Testis (tissue), 3 donors: ENCODE data around the gene ADGRD1. TPM values are rescaled to one million over a fixed set of nuclear protein-coding genes. Genes with fewer than 3 reads are reported as not detected.

Source experiments
- DNase-seq: peaks from one replicate; pipeline ENCODE4 v3.0.0-alpha.2; 2019
- H3K27ac ChIP-seq, 2 donors: fragments of 200-600 bp; sonication (generic); one replicate each; pipeline ENCODE4 v1.5.1; 2019
- H3K27me3 ChIP-seq: fragments of 200-600 bp; sonication (generic); one replicate; pipeline ENCODE4 v1.5.1; 2019
- H3K36me3 ChIP-seq: fragments of 200-600 bp; sonication (generic); one replicate; pipeline ENCODE4 v1.5.1; 2017; ENCODE audit warnings: low read depth; ENCODE audit errors: missing control alignments
- H3K4me1 ChIP-seq: fragments of 200-600 bp; sonication (generic); one replicate; pipeline ENCODE4 v1.5.1; 2019
- H3K4me3 ChIP-seq, 2 donors: fragments of 200-600 bp; sonication (generic); one replicate each; pipeline ENCODE4 v1.5.1; 2017 to 2019
- H3K9me3 ChIP-seq: fragments of 200-600 bp; sonication (generic); one replicate; pipeline ENCODE4 v1.5.1; 2017
- POLR2A ChIP-seq: fragments of 450-650 bp; IDR thresholded peaks from one replicate; pipeline ENCODE4 v1.6.1; 2017; ENCODE audit warnings: antibody characterized with exemption, mild to moderate bottlenecking, moderate library complexity
- WGBS, 2 donors: methylation state at CpG; one replicate each; pipeline ENCODE4 v1.1.5; 2018; 5-methylcytosine and 5-hydroxymethylcytosine counted together
- intact Hi-C: fragments of 100-400 bp; cut with DNase I; formaldehyde crosslinking; loops from one replicate; pipeline ENCODE4 v1.15.1; 2023; ENCODE audit warnings: low total_unique reads
- polyA plus RNA-seq: library from polyadenylated mRNA; stranded (reverse); fragments of 350-450 nt; fragmentation: Illumina TruSeq; extraction: RNeasy Lipid Tissue Mini Kit (QIAGEN cat#74804); gene quantifications from one replicate; pipeline ENCODE4 v1.2.3, GENCODE V29; 2014; ENCODE audit warnings: low read depth, low replicate concordance; ENCODE audit not compliant: insufficient read depth
- total RNA-seq, 2 donors: library from RNA; depleted of rRNA; stranded (reverse); fragments of >200 nt; gene quantifications; one replicate each; pipeline ENCODE4 v1.2.3, GENCODE V29; 2016
- TF ChIP-seq, protein P1 (sequence below), 3 experiments: fragments of 450-650 bp in 2 of 3; fragments of 200-600 bp in 1 of 3; sonication (generic) in 1 of 3; IDR thresholded peaks; one replicate each; pipeline ENCODE4 v1.5.1; 2016 to 2019; ENCODE audit warnings: antibody characterized with exemption in 3 of 3, mild to moderate bottlenecking in 2 of 3, moderate library complexity in 1 of 3

ADGRD1 gene
- total and polyA plus RNA-seq, 3 donors from 2014 or later: 27.2 to 43.2 (median 42.8) TPM

DNA sequence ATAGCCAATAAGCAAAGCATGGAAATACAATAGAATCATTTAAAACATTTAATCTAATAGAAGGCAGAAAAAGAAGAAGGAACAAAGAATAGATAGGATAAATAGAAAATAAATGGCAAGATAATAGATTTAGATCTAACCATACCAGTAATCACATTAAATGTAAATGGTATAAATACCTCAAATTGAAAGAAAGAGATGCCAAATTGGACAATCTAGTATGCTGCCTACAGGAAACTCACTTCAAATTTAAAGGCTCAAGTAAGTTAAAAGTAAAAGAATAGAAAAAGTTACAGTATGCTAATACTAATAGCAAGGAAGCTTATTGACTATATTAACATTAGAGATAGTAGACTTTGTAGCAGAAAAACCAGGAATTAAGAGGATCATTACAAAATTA, 41.8 kb upstream of the ADGRD1 start:
- Histone ChIP-seq H3K27ac (no peak overlapping the region), H3K36me3 (no peaks in the 10 kb centered on the region), H3K9me3 (no peaks in the 10 kb centered on the region), H3K4me1 (no peaks in the 10 kb centered on the region), H3K27me3 (no peaks in the 10 kb centered on the region), H3K4me3 (no peak overlapping the region)
- intact Hi-C loops: loop anchor here (10.0 kb wide), 1 partner anchor 203 kb away; no protein-coding TSS in a partner anchor
- no peak for DNase-seq
- TF ChIP-seq, protein P1, sequence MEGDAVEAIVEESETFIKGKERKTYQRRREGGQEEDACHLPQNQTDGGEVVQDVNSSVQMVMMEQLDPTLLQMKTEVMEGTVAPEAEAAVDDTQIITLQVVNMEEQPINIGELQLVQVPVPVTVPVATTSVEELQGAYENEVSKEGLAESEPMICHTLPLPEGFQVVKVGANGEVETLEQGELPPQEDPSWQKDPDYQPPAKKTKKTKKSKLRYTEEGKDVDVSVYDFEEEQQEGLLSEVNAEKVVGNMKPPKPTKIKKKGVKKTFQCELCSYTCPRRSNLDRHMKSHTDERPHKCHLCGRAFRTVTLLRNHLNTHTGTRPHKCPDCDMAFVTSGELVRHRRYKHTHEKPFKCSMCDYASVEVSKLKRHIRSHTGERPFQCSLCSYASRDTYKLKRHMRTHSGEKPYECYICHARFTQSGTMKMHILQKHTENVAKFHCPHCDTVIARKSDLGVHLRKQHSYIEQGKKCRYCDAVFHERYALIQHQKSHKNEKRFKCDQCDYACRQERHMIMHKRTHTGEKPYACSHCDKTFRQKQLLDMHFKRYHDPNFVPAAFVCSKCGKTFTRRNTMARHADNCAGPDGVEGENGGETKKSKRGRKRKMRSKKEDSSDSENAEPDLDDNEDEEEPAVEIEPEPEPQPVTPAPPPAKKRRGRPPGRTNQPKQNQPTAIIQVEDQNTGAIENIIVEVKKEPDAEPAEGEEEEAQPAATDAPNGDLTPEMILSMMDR (IDR thresholded peaks at IDR 0.05): no peak
- no peak for TF ChIP-seq POLR2A

DNA sequence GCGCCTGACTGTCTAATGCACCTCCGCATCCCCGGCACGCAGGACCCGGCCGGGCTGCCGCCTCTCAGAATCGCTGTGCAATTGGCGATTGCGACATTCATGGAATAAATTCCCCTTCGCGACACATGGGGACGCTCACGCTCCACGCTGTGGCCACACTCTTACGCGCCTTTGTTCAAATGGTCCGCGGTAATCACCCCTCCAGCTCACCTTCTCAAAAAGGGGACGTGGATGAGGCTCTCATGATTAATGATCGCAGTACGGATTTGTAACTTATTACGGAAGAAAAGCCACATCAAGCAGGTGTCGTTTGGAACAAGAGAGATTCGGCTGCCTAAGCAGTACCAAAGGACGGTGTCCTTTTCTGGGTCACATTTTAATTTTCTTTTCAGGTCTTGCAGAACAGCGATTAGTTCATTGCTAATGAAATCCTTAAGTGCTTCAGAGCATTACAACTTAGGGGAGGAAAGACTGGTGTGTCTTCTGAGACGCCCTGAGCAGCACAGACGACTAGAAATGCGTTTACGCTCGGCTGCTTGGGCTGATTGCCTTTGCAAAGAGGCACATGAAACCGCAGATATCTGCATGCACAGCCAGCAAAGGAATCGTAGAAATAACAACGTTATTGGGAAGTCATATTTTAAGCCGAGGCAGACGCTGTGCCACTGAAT, 37.3 kb upstream of the ADGRD1 start:
- WGBS, 2 donors: 4 to 10% methylated on average over 36 of the region's 37 CpGs
- Histone ChIP-seq H3K27ac (no peak overlapping the region), H3K9me3 (no peaks in the 10 kb centered on the region), H3K36me3 (no peaks in the 10 kb centered on the region), H3K4me1 (no peaks in the 10 kb centered on the region), H3K4me3 (no peak overlapping the region), H3K27me3 (no peaks in the 10 kb centered on the region)
- peak; percentile 70 for DNase-seq
- intact Hi-C loops: loop anchor here (10.0 kb wide), 1 partner anchor 198 kb away; no protein-coding TSS in a partner anchor
- TF ChIP-seq POLR2A: no peak
- TF ChIP-seq, protein P1 (IDR thresholded peaks at IDR 0.05): peak; percentile 82 to 96 (median 93)

DNA sequence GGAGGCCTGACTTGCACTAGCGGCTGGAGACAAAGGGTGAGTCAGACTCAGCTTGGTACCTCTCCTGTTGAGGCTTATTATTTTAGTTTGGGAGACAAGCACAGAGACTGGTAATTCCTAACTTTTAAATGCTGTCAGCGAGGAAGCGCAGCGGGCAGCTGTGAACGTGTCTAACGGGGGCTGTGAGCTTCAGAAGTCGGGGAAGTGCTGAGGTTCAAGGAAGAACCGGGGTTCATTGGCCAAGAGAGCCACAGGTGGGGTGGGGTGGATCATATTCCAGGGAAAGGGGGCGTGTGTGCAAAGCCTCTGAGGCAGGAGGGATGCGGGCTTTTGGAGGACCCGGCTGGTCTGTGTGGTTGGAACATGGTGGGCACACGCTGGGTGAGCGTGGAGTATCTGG, 36.1 kb upstream of the ADGRD1 start:
- no peaks in the 10 kb centered on the region for H3K36me3 ChIP-seq
- H3K9me3 ChIP-seq: no peaks in the 10 kb centered on the region
- H3K27me3 ChIP-seq: no peaks in the 10 kb centered on the region
- H3K4me3 ChIP-seq: no peak overlapping the region
- H3K27ac ChIP-seq: no peak overlapping the region
- WGBS, 2 donors: 59 to 88% methylated on average over 13 of the region's 13 CpGs
- TF ChIP-seq, protein P1 (IDR thresholded peaks at IDR 0.05): no peak
- no peak for TF ChIP-seq POLR2A
- peaks cover 5% of the 10 kb centered on the region for H3K4me1 ChIP-seq
- intact Hi-C loops: loop anchor here (10.0 kb wide), 1 partner anchor 197 kb away; no protein-coding TSS in a partner anchor
- DNase-seq: no peak

DNA sequence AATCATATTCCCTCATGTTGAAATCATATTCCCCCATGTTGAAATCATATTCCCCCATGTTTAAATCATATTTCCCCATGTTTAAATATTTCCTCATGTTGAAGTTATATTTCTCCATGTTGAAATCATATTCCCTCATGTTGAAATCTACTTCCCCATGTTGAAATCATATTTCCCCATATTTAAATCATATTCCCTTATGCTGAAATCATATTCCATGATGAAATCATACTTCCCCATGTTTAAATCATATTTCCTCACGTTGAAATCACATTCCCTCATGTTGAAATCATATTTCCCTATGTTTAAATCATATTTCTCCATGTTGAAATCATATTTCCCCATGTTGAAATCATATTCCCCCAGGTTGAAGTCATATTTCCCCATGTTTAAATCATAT, 34.6 kb upstream of the ADGRD1 start:
- no peak for DNase-seq
- Histone ChIP-seq H3K4me3 (no peak overlapping the region), H3K9me3 (no peaks in the 10 kb centered on the region), H3K27me3 (no peaks in the 10 kb centered on the region), H3K27ac (no peak overlapping the region), H3K4me1 (peaks cover 17% of the 10 kb centered on the region), H3K36me3 (no peaks in the 10 kb centered on the region)
- TF ChIP-seq, protein P1 (IDR thresholded peaks at IDR 0.05): no peak
- no peak for TF ChIP-seq POLR2A
- intact Hi-C loops: loop anchor here (10.0 kb wide), 1 partner anchor 196 kb away; no protein-coding TSS in a partner anchor
- WGBS, 2 donors: 72 to 85% methylated on average over 1 of the region's 1 CpG
